Astrocyte of the spinal cord (primary cell): ENCODE measurements around the gene HOXA1.

Experiments used
- DNase-seq: peaks from one replicate; pipeline ENCODE4 v3.0.0; 2011; ENCODE audit warnings: low read depth, low spot score
- H3K4me3 ChIP-seq: 2 replicates; pipeline ENCODE4 v1.5.1; 2011; ENCODE audit warnings: low read depth, mild to moderate bottlenecking, low read length, moderate library complexity
- CTCF ChIP-seq: IDR thresholded peaks from 2 replicates; pipeline ENCODE4 v1.5.1; 2012; ENCODE audit warnings: low read depth, mild to moderate bottlenecking, low read length, inconsistent platforms
- in situ Hi-C: cut with HindIII; loops from 2 replicates; pipeline ENCODE4 v1.10.0; 2017; ENCODE audit warnings: low sequenced_read_pairs

HOXA1 gene

GRCh38 chr7:27101171-27101956, 5.6 kb upstream of the HOXA1 start:
- peak; percentile 88 for DNase-seq
- TF ChIP-seq CTCF, result no peak
- in situ Hi-C loops, result no loop called here
- H3K4me3 ChIP-seq, result peak overlapping the region; percentile 57

- TF ChIP-seq CTCF, result no peak
- in situ Hi-C loops, result no loop called here
- no peak for DNase-seq
- peak overlapping the region; percentile 57 for H3K4me3 ChIP-seq
Observed at GRCh38 chr7:27100694-27101170, 4.9 kb upstream of the HOXA1 start.

GRCh38 chr7:27099453-27100370, 3.9 kb upstream of the HOXA1 start:
- in situ Hi-C loops, result no loop called here
- peak; percentile 50 for DNase-seq
- TF ChIP-seq CTCF, result no peak
- H3K4me3 ChIP-seq, result peak overlapping the region; percentile 93

- H3K4me3 ChIP-seq, result peak overlapping the region; percentile 93
- peak; percentile 87 for DNase-seq
- in situ Hi-C loops, result no loop called here
- no peak for TF ChIP-seq CTCF
Observed at GRCh38 chr7:27098578-27099451, 3.0 kb upstream of the HOXA1 start.

- peak; percentile 29 for DNase-seq
- in situ Hi-C loops, result no loop called here
- TF ChIP-seq CTCF, result no peak
- H3K4me3 ChIP-seq, result peak overlapping the region; percentile 93
Observed at GRCh38 chr7:27097686-27098577, 2.1 kb upstream of the HOXA1 start.
